Uterus (tissue), 4 donors: Measurements from ENCODE around the gene ASTN2. TPM values are rescaled to one million over a fixed set of nuclear protein-coding genes. Genes with fewer than 3 reads are reported as not detected.

Source experiments
- DNase-seq, 2 donors: peaks; one replicate each; pipeline ENCODE4 v3.0.0-alpha.2; 2019 to 2020
- H3K27ac ChIP-seq, 2 donors: fragments of 200-600 bp; sonication (generic); 1 replicate in 1 of 2; 2 replicates in 1 of 2; pipeline ENCODE4 v1.5.1; 2016 to 2018
- H3K27me3 ChIP-seq, 2 donors: fragments of 200-600 bp; sonication (generic); one replicate each; pipeline ENCODE4 v1.5.1; 2018 to 2019; ENCODE audit warnings: control low read depth in 1 of 2
- H3K36me3 ChIP-seq, 2 donors: fragments of 200-600 bp; sonication (generic); one replicate each; pipeline ENCODE4 v1.5.1; 2019; ENCODE audit warnings: control low read depth in 1 of 2
- H3K4me1 ChIP-seq, 2 donors: fragments of 200-600 bp; sonication (generic); one replicate each; pipeline ENCODE4 v1.5.1; 2018 to 2019; ENCODE audit warnings: control low read depth in 1 of 2
- H3K4me3 ChIP-seq, 2 donors: fragments of 200-600 bp; sonication (generic); 1 replicate in 1 of 2; 2 replicates in 1 of 2; pipeline ENCODE4 v1.5.1; 2018 to 2019; ENCODE audit warnings: mild to moderate bottlenecking in 1 of 2
- H3K9me3 ChIP-seq, 2 donors: fragments of 200-600 bp; sonication (generic); one replicate each; pipeline ENCODE4 v1.5.1; 2019; ENCODE audit warnings: control low read depth in 1 of 2
- CTCF ChIP-seq, 4 experiments: fragments of 200-600 bp in 2 of 4; fragments of 450-650 bp in 2 of 4; sonication (generic) in 2 of 4; IDR thresholded peaks; one replicate each; pipeline ENCODE4 v1.5.1; 2016 to 2019; ENCODE audit warnings: antibody characterized with exemption in 4 of 4, mild to moderate bottlenecking in 2 of 4, moderate library complexity in 1 of 4
- POLR2A ChIP-seq, 2 donors: fragments of 450-650 bp; IDR thresholded peaks; one replicate each; pipeline ENCODE4 v1.6.1; 2016; ENCODE audit warnings: antibody characterized with exemption in 2 of 2, mild to moderate bottlenecking in 1 of 2, moderate library complexity in 1 of 2
- intact Hi-C: fragments of 100-400 bp; cut with DNase I; formaldehyde crosslinking; loops from one replicate; pipeline ENCODE4 v1.15.1; 2023; ENCODE audit warnings: low total_unique reads
- total RNA-seq, 4 donors: library from RNA; depleted of rRNA in 3 of 4; stranded (reverse); fragments of >200 nt in 3 of 4; gene quantifications; one replicate each; pipeline versions ENCODE4 v1.1.0 to v1.2.4, GENCODE V29; 2014 to 2023
- donor health status: DM: yes; HTN: yes; CAD: no.

ASTN2 gene
- total RNA-seq, 4 donors from 2014 or later: 1.8 to 8.6 (median 6.7) TPM

DNA sequence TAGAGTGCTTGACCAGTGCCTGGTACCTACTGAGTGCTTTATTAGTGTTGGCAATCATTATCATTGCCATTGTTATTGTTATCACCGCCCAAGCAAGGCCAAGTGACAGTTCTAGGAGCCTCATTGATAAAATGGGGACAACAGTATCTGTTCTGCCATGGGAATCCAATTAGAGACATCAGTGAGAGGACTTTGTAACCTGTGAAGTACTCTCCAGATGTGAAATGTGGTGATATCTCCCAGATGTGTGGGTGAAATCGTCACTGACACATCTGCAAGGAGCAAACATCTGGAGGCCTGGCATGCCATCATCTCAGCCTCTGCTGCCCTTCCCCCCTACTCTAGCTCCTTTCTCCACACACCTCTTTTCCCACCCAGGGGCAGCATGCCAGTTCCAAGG lies 1000.5 kb downstream of the ASTN2 start:
- Histone ChIP-seq H3K27me3 (no peaks in the 10 kb centered on the region), H3K27ac (no peak overlapping the region), H3K9me3 (no peaks in the 10 kb centered on the region), H3K36me3 (no peaks in the 10 kb centered on the region), H3K4me3 (no peak overlapping the region), H3K4me1 (no peaks in the 10 kb centered on the region)
- no peak for DNase-seq
- intact Hi-C loops: no loop called here
- TF ChIP-seq POLR2A (IDR thresholded peaks at IDR 0.05) (no peak), CTCF (IDR thresholded peaks at IDR 0.05) (no peak)

DNA sequence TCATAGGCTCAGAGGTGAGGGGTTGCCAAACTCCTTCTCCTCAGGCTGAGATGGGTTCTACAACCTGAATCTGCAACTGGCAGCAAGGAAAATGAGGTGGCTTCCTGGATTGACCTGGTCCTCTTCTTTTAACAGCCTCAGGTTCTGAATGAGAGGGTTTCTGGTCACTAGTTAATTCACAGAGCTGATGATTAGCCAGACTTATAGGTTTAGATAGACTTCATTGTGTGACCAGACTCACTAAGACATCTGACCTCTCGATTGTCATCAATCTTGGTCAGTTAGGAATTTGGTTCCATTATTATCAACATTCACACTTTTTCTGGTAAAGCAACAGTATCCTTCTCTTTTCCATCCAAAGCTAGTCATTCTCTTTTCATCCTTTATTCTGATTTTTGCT lies 1003.4 kb downstream of the ASTN2 start:
- no peak overlapping the region for H3K27ac ChIP-seq
- no peaks in the 10 kb centered on the region for H3K9me3 ChIP-seq
- no peaks in the 10 kb centered on the region for H3K27me3 ChIP-seq
- intact Hi-C loops: no loop called here
- H3K4me1 ChIP-seq: no peaks in the 10 kb centered on the region
- TF ChIP-seq CTCF (IDR thresholded peaks at IDR 0.05) (no peak), POLR2A (IDR thresholded peaks at IDR 0.05) (no peak)
- no peaks in the 10 kb centered on the region for H3K36me3 ChIP-seq
- no peak overlapping the region for H3K4me3 ChIP-seq
- no peak for DNase-seq

DNA sequence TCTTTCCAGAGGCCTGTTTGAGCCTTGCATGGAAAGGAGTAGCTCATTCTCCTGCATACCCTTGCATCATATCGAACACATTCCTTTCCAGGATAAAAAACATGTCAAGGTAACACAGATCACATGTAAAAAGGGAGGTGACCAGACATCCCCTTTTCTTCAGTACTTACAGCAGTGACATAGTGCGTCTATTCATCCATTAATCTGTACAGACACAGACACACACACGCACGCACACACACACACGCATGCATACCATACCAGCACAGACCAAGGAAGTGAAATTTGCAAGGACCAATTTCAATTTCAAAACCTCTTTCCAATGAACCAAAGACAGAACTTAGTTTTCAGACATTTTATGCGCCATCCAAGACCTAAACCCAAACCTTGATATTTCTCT lies 1005.2 kb downstream of the ASTN2 start:
- Histone ChIP-seq H3K27ac (no peak overlapping the region), H3K4me1 (no peaks in the 10 kb centered on the region), H3K27me3 (no peaks in the 10 kb centered on the region), H3K9me3 (no peaks in the 10 kb centered on the region), H3K36me3 (no peaks in the 10 kb centered on the region), H3K4me3 (no peak overlapping the region)
- DNase-seq: no peak
- TF ChIP-seq POLR2A (IDR thresholded peaks at IDR 0.05) (no peak), CTCF (IDR thresholded peaks at IDR 0.05) (no peak)
- intact Hi-C loops: no loop called here

GRCh38 chr9:116409129-116409528 lies 1005.7 kb downstream of the ASTN2 start:
- H3K36me3 ChIP-seq: no peaks in the 10 kb centered on the region
- TF ChIP-seq POLR2A (IDR thresholded peaks at IDR 0.05) (no peak), CTCF (IDR thresholded peaks at IDR 0.05) (no peak)

DNA sequence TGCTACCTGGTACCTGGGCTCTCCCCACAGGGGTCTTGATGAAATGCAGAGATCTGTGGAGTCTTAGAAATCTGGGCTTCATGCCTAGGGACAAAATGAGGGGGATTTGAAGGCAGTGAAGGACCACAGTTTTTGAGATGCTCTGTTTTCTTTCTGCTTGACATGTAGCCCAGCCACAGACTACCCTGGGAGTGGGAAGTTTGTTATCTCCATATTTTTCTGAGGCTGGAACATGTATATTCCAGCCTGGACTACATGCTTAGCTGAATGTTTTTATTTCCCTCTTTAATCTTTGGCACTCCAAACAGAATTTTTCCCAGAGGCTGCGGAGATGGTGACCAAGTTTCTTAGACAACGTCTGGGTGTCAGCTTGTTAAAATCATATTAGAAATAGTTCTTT lies 1008.4 kb downstream of the ASTN2 start:
- Histone ChIP-seq H3K4me1 (no peaks in the 10 kb centered on the region), H3K36me3 (no peaks in the 10 kb centered on the region), H3K27me3 (no peaks in the 10 kb centered on the region), H3K27ac (no peak overlapping the region), H3K4me3 (no peak overlapping the region), H3K9me3 (no peaks in the 10 kb centered on the region)
- no peak for DNase-seq
- TF ChIP-seq CTCF (IDR thresholded peaks at IDR 0.05) (no peak), POLR2A (IDR thresholded peaks at IDR 0.05) (no peak)
- intact Hi-C loops: no loop called here

More at GRCh38 chr9:116409129-116409528, 1005.7 kb downstream of the ASTN2 start:
- Histone ChIP-seq H3K9me3 (no peaks in the 10 kb centered on the region), H3K4me3 (no peak overlapping the region), H3K27ac (no peak overlapping the region), H3K27me3 (no peaks in the 10 kb centered on the region), H3K4me1 (no peaks in the 10 kb centered on the region)
- no peak for DNase-seq
- intact Hi-C loops: no loop called here
